B cell (primary cell): Measurements from ENCODE around the gene TRIOBP. TPM values are rescaled to one million over a fixed set of nuclear protein-coding genes. Genes with fewer than 3 reads are reported as not detected.

Experiments used
- ATAC-seq: fragments of 200-7000 bp; cut with Tn5 transposase; one replicate; pipeline ENCODE4 v1.10.0; 2021; ENCODE audit warnings: low read depth, mild to moderate bottlenecking, moderate number of reproducible peaks, moderate library complexity
- CTCF ChIA-PET: fragments of 350-600 bp; sonication (Branson Sonifier 250); formaldehyde crosslinking; loops from one replicate; lab custom pipeline; 2021; ENCODE audit warnings: antibody characterized with exemption, inconsistent platforms; lab: Charles Lee
- POLR2A ChIA-PET: fragments of 350-600 bp; sonication (Branson Sonifier 250); formaldehyde crosslinking; loops from one replicate; lab custom pipeline; 2021; ENCODE audit warnings: antibody characterized with exemption; lab: Charles Lee
- DNase-seq: peaks from one replicate; pipeline ENCODE4 v3.0.0; 2013
- H2AFZ ChIP-seq: 2 replicates; pipeline ENCODE4 v1.6.1; 2012; ENCODE audit warnings: mild to moderate bottlenecking, low read depth, low read length; ENCODE audit not compliant: insufficient read depth, poor library complexity, severe bottlenecking
- H3K27ac ChIP-seq, 2 donors: 1 replicate in 1 of 2; 2 replicates in 1 of 2; pipeline ENCODE4 v1.5.1; 2012 to 2013; ENCODE audit warnings: low read length in 2 of 2, mild to moderate bottlenecking in 2 of 2, moderate library complexity in 1 of 2
- H3K27me3 ChIP-seq, 4 experiments: fragments of 200-600 bp in 1 of 4; sonication (generic) in 1 of 4; replicated peaks in 1 of 4; 1 replicate in 2 of 4; 2 replicates in 2 of 4; pipeline versions ENCODE4 v1.6.1 to v1.7.0; 2013 to 2016; ENCODE audit warnings: low read length in 3 of 4, mild to moderate bottlenecking in 2 of 4, mixed read lengths in 1 of 4, moderate library complexity in 1 of 4; ENCODE audit not compliant: insufficient read depth in 4 of 4, control insufficient read depth in 3 of 4; ENCODE audit errors: control extremely low read depth in 1 of 4
- H3K36me3 ChIP-seq, 2 experiments: replicated peaks in 1 of 2; 1 replicate in 1 of 2; 2 replicates in 1 of 2; pipeline versions ENCODE4 v1.6.1 to v1.7.1; 2013; ENCODE audit warnings: low read length in 1 of 2; ENCODE audit not compliant: insufficient read depth in 2 of 2, control insufficient read depth in 1 of 2; ENCODE audit errors: control extremely low read depth in 1 of 2, extremely low read depth in 1 of 2
- H3K4me1 ChIP-seq, 2 donors: fragments of 200-600 bp in 1 of 2; sonication (generic) in 1 of 2; 1 replicate in 1 of 2; 2 replicates in 1 of 2; pipeline versions ENCODE4 v1.5.1 to v1.6.1; 2013 to 2017; ENCODE audit warnings: low read length in 2 of 2; ENCODE audit not compliant: control insufficient read depth in 2 of 2, insufficient read depth in 2 of 2
- H3K4me2 ChIP-seq: replicated peaks from 2 replicates; pipeline ENCODE3; 2012; ENCODE audit warnings: mild to moderate bottlenecking, low read depth, low read length; ENCODE audit not compliant: poor library complexity, severe bottlenecking
- H3K4me3 ChIP-seq, 5 experiments: fragments of 200-600 bp in 1 of 5; sonication (generic) in 1 of 5; 1 replicate in 3 of 5; 2 replicates in 2 of 5; pipeline versions ENCODE4 v1.5.1 to v1.7.0; 2011 to 2016; ENCODE audit warnings: low read length in 4 of 5, mild to moderate bottlenecking in 4 of 5, low read depth in 2 of 5, control low read depth in 1 of 5, moderate library complexity in 1 of 5; ENCODE audit not compliant: insufficient read depth in 1 of 5; ENCODE audit errors: control extremely low read depth in 1 of 5, extremely low read depth in 1 of 5
- H3K79me2 ChIP-seq: fragments of 200-600 bp; sonication (generic); one replicate; pipeline ENCODE4 v1.6.0; 2016; ENCODE audit warnings: low read length; ENCODE audit not compliant: control insufficient read depth, insufficient read depth
- H3K9ac ChIP-seq: fragments of 200-600 bp; sonication (generic); 2 replicates; pipeline ENCODE4 v1.6.1; 2017; ENCODE audit warnings: mild to moderate bottlenecking, low read length, moderate library complexity
- H3K9me3 ChIP-seq, 3 donors: one replicate each; pipeline versions ENCODE4 v1.6.1 to v1.7.1; 2013; ENCODE audit warnings: low read length in 2 of 3; ENCODE audit not compliant: control insufficient read depth in 2 of 3, insufficient read depth in 1 of 3; ENCODE audit errors: control extremely low read depth in 1 of 3
- H4K20me1 ChIP-seq: 2 replicates; pipeline ENCODE4 v1.6.0; 2012; ENCODE audit warnings: mild to moderate bottlenecking, low read length; ENCODE audit not compliant: insufficient read depth, control insufficient read depth, poor library complexity, severe bottlenecking
- H3K27ac Mint-ChIP-seq: one replicate; pipeline ENCODE4 v1.8.0; 2021; ENCODE audit warnings: mixed read lengths
- H3K27me3 Mint-ChIP-seq: one replicate; pipeline ENCODE4 v1.8.0; 2021; ENCODE audit warnings: mixed read lengths
- H3K4me1 Mint-ChIP-seq: one replicate; pipeline ENCODE4 v1.8.0; 2021; ENCODE audit warnings: mixed read lengths
- H3K4me3 Mint-ChIP-seq: one replicate; pipeline ENCODE4 v1.8.0; 2021; ENCODE audit warnings: mixed read lengths
- H3K9me3 Mint-ChIP-seq: one replicate; pipeline ENCODE4 v1.8.0; 2022; ENCODE audit warnings: mixed read lengths; ENCODE audit not compliant: insufficient read depth
- CTCF ChIP-seq: fragments of 200-600 bp; IDR thresholded peaks from one replicate; pipeline ENCODE4 v1.8.0; 2022; ENCODE audit warnings: antibody characterized with exemption, mild to moderate bottlenecking
- EZH2 ChIP-seq: IDR thresholded peaks from 2 replicates; pipeline ENCODE4 v1.6.1; 2012; ENCODE audit warnings: borderline replicate concordance, low read depth, mild to moderate bottlenecking, moderate library complexity, low read length; ENCODE audit not compliant: insufficient read depth, poor library complexity, severe bottlenecking
- whole genome bisulfite sequencing: methylation state at CpG from one replicate; pipeline ENCODE4 v1.1.5; 2013; ENCODE audit warnings: missing lambda C conversion rate; ENCODE audit not compliant: insufficient coverage; 5-methylcytosine and 5-hydroxymethylcytosine counted together
- intact Hi-C: fragments of 100-400 bp; cut with micrococcal nuclease; formaldehyde crosslinking; loops from one replicate; pipeline ENCODE4 v1.10.0; 2022
- polyA plus RNA-seq: library from polyadenylated mRNA; depleted of rRNA; stranded (reverse); fragments of >200 nt; gene quantifications from 2 replicates; pipeline ENCODE4 v1.2.3, GENCODE V29; 2012
- total RNA-seq, 2 donors: library from RNA; stranded (reverse); fragments of 120-200 nt in 1 of 2; gene quantifications; 1 replicate in 1 of 2; 2 replicates in 1 of 2; pipeline versions ENCODE4 v1.2.3 to v1.2.4, GENCODE V29; 2013 to 2022

The TRIOBP gene
- total and polyA plus RNA-seq, 2 donors (not counting 1 experiment from before 2014, with no cell fraction given), result 26.8 to 47.5 TPM

GRCh38 chr22:37672206-37672919, 24.5 kb upstream of the TRIOBP start:
- Histone ChIP-seq H3K79me2 (peaks cover 21% of the 10 kb centered on the region), H3K9ac (no peak overlapping the region), H3K9me3 (no peaks in the 10 kb centered on the region), H3K4me3 (no peak overlapping the region), H3K4me2 (peak overlapping the region; percentile 55), H2AFZ (peak overlapping the region; percentile 13), H3K27ac (peak overlapping the region; percentile 36 to 51), H4K20me1 (no peaks in the 10 kb centered on the region), H3K36me3 (no peaks in the 10 kb centered on the region), H3K4me1 (peaks cover 31 to 48% of the 10 kb centered on the region in 2 donors), H3K27me3 (no peaks in the 10 kb centered on the region)
- Mint-ChIP-seq H3K4me1 (peaks cover 44% of the 10 kb centered on the region), H3K27me3 (no peaks in the 10 kb centered on the region), H3K27ac (peak overlapping the region; percentile 87), H3K4me3 (peak overlapping the region; percentile 59), H3K9me3 (no peaks in the 10 kb centered on the region)
- ChIA-PET CTCF (interaction anchor here (1.1 to 23.0 kb wide), 8 partner anchors 9 to 64 kb away, joined by 3 to 501 read pairs (median 12); partner anchors contain the start of genes GGA1, LGALS1, NOL12 and PDXP), POLR2A (interaction anchor here (0.6 to 1.2 kb wide), 2 partner anchors 11 to 14 kb away, joined by 5 read pairs; partner anchors contain the start of gene PDXP)
- TF ChIP-seq CTCF, result peak; percentile 21
- TF ChIP-seq EZH2, result no peak
- intact Hi-C loops, result no loop called here
- 14% methylated on average over 8 of the region's 15 CpGs for WGBS
- ATAC-seq, result no peak
- DNase-seq, result peak; percentile 60
